H9 (cell line): ENCODE results near the gene NTMT1. TPM values are rescaled to one million over a fixed set of nuclear protein-coding genes. Genes with fewer than 3 reads are reported as not detected.

Experiments used
- DNase-seq: peaks from one replicate; pipeline ENCODE4 v3.0.0-alpha.2; 2017
- H2AFZ ChIP-seq: one replicate; pipeline ENCODE4 v1.6.1; 2013; ENCODE audit warnings: mild to moderate bottlenecking, low read length, control low read depth, moderate library complexity
- H2AK5ac ChIP-seq: 2 replicates; pipeline ENCODE4 v1.6.1; 2013; ENCODE audit warnings: low read length, control low read depth, mixed read lengths; ENCODE audit not compliant: insufficient read length
- H2BK120ac ChIP-seq: one replicate; pipeline ENCODE4 v1.6.1; 2013; ENCODE audit warnings: low read depth, mild to moderate bottlenecking, low read length, control low read depth, inconsistent platforms; ENCODE audit not compliant: poor library complexity, severe bottlenecking
- H2BK12ac ChIP-seq: 2 replicates; pipeline ENCODE4 v1.6.1; 2013; ENCODE audit warnings: low read length, control low read depth, mixed read lengths, low read depth; ENCODE audit not compliant: insufficient read length
- H2BK15ac ChIP-seq: 2 replicates; pipeline ENCODE4 v1.6.1; 2013; ENCODE audit warnings: low read depth, low read length, control low read depth
- H2BK20ac ChIP-seq: one replicate; pipeline ENCODE4 v1.6.1; 2013; ENCODE audit warnings: low read depth, mild to moderate bottlenecking, low read length, control low read depth, inconsistent platforms; ENCODE audit not compliant: poor library complexity, severe bottlenecking
- H2BK5ac ChIP-seq: 2 replicates; pipeline ENCODE4 v1.6.1; 2013; ENCODE audit warnings: low read length, control low read depth, mixed read lengths; ENCODE audit not compliant: insufficient read length
- H3K14ac ChIP-seq: 2 replicates; pipeline ENCODE4 v1.6.1; 2013; ENCODE audit warnings: low read length, control low read depth; ENCODE audit not compliant: insufficient read depth
- H3K18ac ChIP-seq: 2 replicates; pipeline ENCODE4 v1.6.1; 2013; ENCODE audit warnings: low read depth, mild to moderate bottlenecking, mixed read lengths, low read length, control low read depth; ENCODE audit not compliant: insufficient read length
- H3K23ac ChIP-seq: 2 replicates; pipeline ENCODE4 v1.6.1; 2013; ENCODE audit warnings: low read length, control low read depth, mixed read lengths, low read depth; ENCODE audit not compliant: insufficient read length
- H3K23me2 ChIP-seq: 2 replicates; pipeline ENCODE4 v1.6.1; 2013; ENCODE audit warnings: low read depth, mild to moderate bottlenecking, mixed read lengths, low read length, control low read depth; ENCODE audit not compliant: insufficient read length, poor library complexity, severe bottlenecking
- H3K27ac ChIP-seq: 2 replicates; pipeline ENCODE4 v1.5.1; 2013; ENCODE audit warnings: low read length, control low read depth, mixed read lengths, low read depth; ENCODE audit not compliant: insufficient read length
- H3K27me3 ChIP-seq: 2 replicates; pipeline ENCODE4 v1.6.1; 2013; ENCODE audit warnings: low read length, control low read depth, inconsistent platforms; ENCODE audit not compliant: insufficient read depth
- H3K4ac ChIP-seq: 2 replicates; pipeline ENCODE4 v1.6.1; 2013; ENCODE audit warnings: low read depth, mild to moderate bottlenecking, control low read depth, inconsistent platforms, low read length, moderate library complexity
- H3K4me1 ChIP-seq: 2 replicates; pipeline ENCODE4 v1.6.1; 2013; ENCODE audit warnings: low read length, control low read depth, inconsistent platforms; ENCODE audit not compliant: insufficient read depth
- H3K4me2 ChIP-seq: 2 replicates; pipeline ENCODE4 v1.6.1; 2013; ENCODE audit warnings: low read length, control low read depth, mixed read lengths; ENCODE audit not compliant: insufficient read length, insufficient read depth
- H3K56ac ChIP-seq: 2 replicates; pipeline ENCODE4 v1.6.1; 2013; ENCODE audit warnings: low read depth, mild to moderate bottlenecking, mixed read lengths, low read length, control low read depth; ENCODE audit not compliant: insufficient read length
- H3K79me1 ChIP-seq: 2 replicates; pipeline ENCODE4 v1.6.1; 2013; ENCODE audit warnings: low read depth, mild to moderate bottlenecking, moderate library complexity, low read length, control low read depth, inconsistent platforms; ENCODE audit not compliant: insufficient read depth, poor library complexity, severe bottlenecking
- H3K79me2 ChIP-seq: 2 replicates; pipeline ENCODE4 v1.6.1; 2013; ENCODE audit warnings: low read length, control low read depth, inconsistent platforms; ENCODE audit not compliant: insufficient read depth
- H3K9ac ChIP-seq: 2 replicates; pipeline ENCODE4 v1.6.1; 2013; ENCODE audit warnings: low read length, control low read depth, mixed read lengths; ENCODE audit not compliant: insufficient read length; ENCODE audit errors: extremely low read depth
- H3K9me3 ChIP-seq: one replicate; pipeline ENCODE4 v1.6.1; 2013; ENCODE audit warnings: low read depth, low read length, inconsistent platforms; ENCODE audit not compliant: control insufficient read depth
- H3T11ph ChIP-seq: one replicate; pipeline ENCODE4 v1.6.1; 2013; ENCODE audit warnings: mild to moderate bottlenecking, low read length, control low read depth, inconsistent platforms
- H4K20me1 ChIP-seq: one replicate; pipeline ENCODE4 v1.6.1; 2013; ENCODE audit not compliant: control insufficient read depth, insufficient read length, insufficient read depth
- H4K5ac ChIP-seq: 2 replicates; pipeline ENCODE4 v1.6.1; 2013; ENCODE audit warnings: low read depth, mild to moderate bottlenecking, mixed read lengths, low read length, control low read depth; ENCODE audit not compliant: insufficient read length
- H4K8ac ChIP-seq: replicated peaks from 2 replicates; pipeline ENCODE4 v1.6.1; 2013; ENCODE audit warnings: low read length, control low read depth, mixed read lengths, low read depth; ENCODE audit not compliant: insufficient read length
- H4K91ac ChIP-seq: 2 replicates; pipeline ENCODE4 v1.6.1; 2013; ENCODE audit warnings: low read depth, mild to moderate bottlenecking, moderate library complexity, mixed read lengths, low read length, control low read depth; ENCODE audit not compliant: insufficient read length
- H3K27ac Mint-ChIP-seq, 3 experiments: 2 replicates in 2 of 3; 3 replicates in 1 of 3; pipeline ENCODE4 v1.8.0; 2020 to 2021; ENCODE audit warnings: mixed read lengths in 3 of 3, mild to moderate bottlenecking in 1 of 3, moderate library complexity in 1 of 3
- H3K27me3 Mint-ChIP-seq: 2 replicates; pipeline ENCODE4 v1.8.0; 2021; ENCODE audit warnings: low read depth, mild to moderate bottlenecking, moderate library complexity, mixed read lengths
- H3K36me3 Mint-ChIP-seq, 3 experiments: 2 replicates in 2 of 3; 3 replicates in 1 of 3; pipeline ENCODE4 v1.8.0; 2020 to 2021; ENCODE audit warnings: low read depth in 3 of 3, mixed read lengths in 3 of 3; ENCODE audit not compliant: insufficient read depth in 1 of 3
- H3K4me1 Mint-ChIP-seq, 2 experiments: 2 replicates each; pipeline ENCODE4 v1.8.0; 2020; ENCODE audit warnings: mixed read lengths in 2 of 2
- H3K4me3 Mint-ChIP-seq, 2 experiments: 2 replicates in 1 of 2; 3 replicates in 1 of 2; pipeline ENCODE4 v1.8.0; 2020 to 2021; ENCODE audit warnings: mild to moderate bottlenecking in 2 of 2, mixed read lengths in 2 of 2, moderate library complexity in 1 of 2
- H3K9me3 Mint-ChIP-seq, 2 experiments: 2 replicates in 1 of 2; 3 replicates in 1 of 2; pipeline ENCODE4 v1.8.0; 2020; ENCODE audit warnings: mild to moderate bottlenecking in 2 of 2, mixed read lengths in 2 of 2, moderate library complexity in 1 of 2
- WGBS: extraction: QIAGEN DNeasy Blood & Tissue Kit; methylation state at CpG from one replicate; pipeline ENCODE4 v1.1.7; 2013; ENCODE audit warnings: missing lambda C conversion rate, low lambda C conversion rate, mixed read lengths; ENCODE audit not compliant: insufficient read length; ENCODE audit errors: extremely low coverage; 5-methylcytosine and 5-hydroxymethylcytosine counted together
- total RNA-seq: library from RNA; stranded (reverse); gene quantifications from 2 replicates; pipeline ENCODE4 v1.2.1, GENCODE V29; 2021
- TF ChIP-seq, protein P1 (sequence below): fragments of 200-600 bp; sonication (generic); conservative IDR thresholded peaks from 3 replicates; pipeline ENCODE4 v1.8.0; 2021; ENCODE audit warnings: antibody characterized with exemption, mild to moderate bottlenecking

NTMT1 gene
- total RNA-seq, 1 experiment from 2014 or later: 57.9 TPM

DNA sequence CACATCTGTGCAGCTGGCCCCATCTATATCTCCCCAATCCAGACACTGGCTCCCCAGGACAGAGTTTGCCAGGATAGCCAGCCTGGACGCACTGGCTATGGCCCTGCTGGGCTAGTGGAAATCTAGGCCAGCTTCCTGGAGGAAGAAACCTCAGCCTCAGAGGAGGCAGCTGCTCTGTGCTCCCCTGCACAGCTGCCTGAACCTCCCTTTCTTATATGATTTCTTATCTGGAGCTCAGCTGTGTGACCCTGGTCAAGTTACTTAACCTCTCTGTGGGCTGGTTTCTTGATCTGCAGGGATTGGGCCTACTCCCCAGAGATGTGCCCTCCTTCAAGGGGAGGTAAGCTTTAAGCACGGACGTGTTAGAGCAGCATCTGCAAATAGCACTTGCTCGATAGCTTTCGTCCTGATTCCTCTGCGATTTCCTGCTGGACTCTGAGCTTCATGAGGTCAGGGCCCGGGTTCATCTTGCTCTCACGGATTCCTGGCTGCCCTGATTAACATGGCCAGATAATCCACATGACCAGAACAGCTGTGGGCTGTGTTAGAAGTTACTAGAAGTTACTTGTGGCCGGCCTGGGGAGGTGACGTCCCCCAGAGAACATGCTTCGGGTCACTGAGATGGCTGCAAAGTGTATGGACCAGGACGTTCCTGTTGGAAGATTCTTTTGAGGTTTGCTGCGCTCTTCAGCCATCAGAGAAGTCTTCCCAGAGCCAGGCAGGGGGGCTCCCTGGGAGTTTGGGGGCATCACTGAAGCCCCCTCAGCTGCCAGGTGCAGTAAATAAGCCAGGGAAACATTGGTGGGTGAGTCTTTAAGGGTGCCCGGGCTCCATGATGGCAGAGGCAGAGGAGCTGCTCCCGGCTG, 19.6 kb upstream of the NTMT1 start:
- Histone ChIP-seq H3K79me1 (no peaks in the 10 kb centered on the region), H2BK20ac (no peak overlapping the region), H4K20me1 (no peaks in the 10 kb centered on the region), H4K8ac (no peak overlapping the region), H2BK120ac (no peak overlapping the region), H4K5ac (no peak overlapping the region), H3K9ac (no peak overlapping the region), H3K4me1 (peaks cover 5% of the 10 kb centered on the region; the same call in 1 of the 2 replicates), H3T11ph (no peak overlapping the region), H3K79me2 (no peaks in the 10 kb centered on the region), H2AK5ac (no peak overlapping the region), H4K91ac (no peak overlapping the region), H3K27ac (no peak overlapping the region), H3K4ac (no peak overlapping the region), H3K9me3 (no peaks in the 10 kb centered on the region), H2BK5ac (no peak overlapping the region), H2BK12ac (no peak overlapping the region), H3K18ac (no peak overlapping the region), H3K23ac (no peak overlapping the region), H3K56ac (no peak overlapping the region), H2BK15ac (no peak overlapping the region), H3K14ac (no peak overlapping the region; the same call in 1 of the 2 replicates), H3K23me2 (peaks cover 5% of the 10 kb centered on the region), H3K4me2 (no peak overlapping the region), H3K27me3 (no peaks in the 10 kb centered on the region), H2AFZ (no peak overlapping the region)
- Mint-ChIP-seq H3K27ac (0 out of 7 replicates have a peak overlapping the region, but pooled peaks of 1 of the 3 experiments have one; percentile 28), H3K4me1 (peaks cover 32 to 44% of the 10 kb centered on the region in 2 experiments), H3K36me3 (no peaks in the 10 kb centered on the region), H3K9me3 (no peaks in the 10 kb centered on the region; a peak in 1 of 5 replicates), H3K27me3 (peaks cover 13% of the 10 kb centered on the region), H3K4me3 (no peak overlapping the region)
- WGBS: no CpG with 5 or more reads among the region's 15 CpGs
- TF ChIP-seq, protein P1, sequence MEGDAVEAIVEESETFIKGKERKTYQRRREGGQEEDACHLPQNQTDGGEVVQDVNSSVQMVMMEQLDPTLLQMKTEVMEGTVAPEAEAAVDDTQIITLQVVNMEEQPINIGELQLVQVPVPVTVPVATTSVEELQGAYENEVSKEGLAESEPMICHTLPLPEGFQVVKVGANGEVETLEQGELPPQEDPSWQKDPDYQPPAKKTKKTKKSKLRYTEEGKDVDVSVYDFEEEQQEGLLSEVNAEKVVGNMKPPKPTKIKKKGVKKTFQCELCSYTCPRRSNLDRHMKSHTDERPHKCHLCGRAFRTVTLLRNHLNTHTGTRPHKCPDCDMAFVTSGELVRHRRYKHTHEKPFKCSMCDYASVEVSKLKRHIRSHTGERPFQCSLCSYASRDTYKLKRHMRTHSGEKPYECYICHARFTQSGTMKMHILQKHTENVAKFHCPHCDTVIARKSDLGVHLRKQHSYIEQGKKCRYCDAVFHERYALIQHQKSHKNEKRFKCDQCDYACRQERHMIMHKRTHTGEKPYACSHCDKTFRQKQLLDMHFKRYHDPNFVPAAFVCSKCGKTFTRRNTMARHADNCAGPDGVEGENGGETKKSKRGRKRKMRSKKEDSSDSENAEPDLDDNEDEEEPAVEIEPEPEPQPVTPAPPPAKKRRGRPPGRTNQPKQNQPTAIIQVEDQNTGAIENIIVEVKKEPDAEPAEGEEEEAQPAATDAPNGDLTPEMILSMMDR: no peak
- no peak for DNase-seq
